Measurements from ENCODE around the gene ZNF292.

DNA sequence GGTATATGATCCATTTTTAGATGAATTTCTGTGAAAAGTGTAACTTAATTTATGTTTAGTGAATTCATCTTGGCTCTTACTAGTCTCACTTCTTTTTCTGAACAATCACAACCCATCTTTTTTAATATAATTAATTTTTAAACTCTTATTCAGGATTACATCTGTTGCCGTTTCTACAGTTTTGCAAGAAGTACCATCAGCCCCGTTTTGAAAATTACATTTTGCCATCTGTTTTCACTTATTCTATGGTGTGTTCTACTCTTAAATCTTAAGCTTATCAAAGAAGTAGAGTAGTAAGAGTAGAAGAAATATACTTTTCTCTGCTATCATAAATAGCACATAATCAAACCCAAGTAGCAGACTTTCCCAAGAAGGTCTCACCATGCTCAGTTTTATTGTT is 70.1 kb downstream of the ZNF292 start:
- TF ChIP-seq EZH2 (IDR thresholded peaks at IDR 0.05) (no peak), POLR2AphosphoS5 (IDR thresholded peaks at IDR 0.05; ENCODE audit: borderline replicate concordance, low read depth, low read length) (no peak)

Measured in SK-N-MC (cell line).